GM18519 (cell line): ENCODE data around the gene NRTN.

ENCODE experiments used
- ATAC-seq: cut with Tn5 transposase; IDR thresholded peaks from one replicate; pipeline ENCODE4 v1.9.1; 2021; ENCODE audit warnings: mild to moderate bottlenecking, moderate library complexity; ENCODE audit not compliant: unreplicated experiment, low FRiP score

NRTN gene

DNA sequence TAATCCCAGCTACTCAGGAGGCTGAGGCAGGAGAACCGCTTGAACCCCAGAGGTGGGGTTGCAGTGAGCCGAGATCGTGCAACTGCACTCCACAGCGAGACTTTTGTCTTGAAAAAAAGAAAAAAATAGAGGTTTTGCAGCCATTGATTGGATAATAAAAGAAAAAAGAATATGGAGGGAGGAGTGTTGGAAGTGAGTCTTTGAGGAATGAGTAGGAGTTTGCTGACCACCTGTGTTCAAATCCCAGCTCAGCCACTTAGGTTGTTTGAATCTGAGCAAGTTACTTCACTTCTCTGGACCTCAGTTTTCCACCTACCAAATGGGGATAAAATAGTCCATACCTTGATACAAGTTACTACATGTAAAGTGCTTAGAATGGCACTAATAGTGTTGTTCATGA, 6.2 kb downstream of the NRTN start:
- no peak for ATAC-seq

DNA sequence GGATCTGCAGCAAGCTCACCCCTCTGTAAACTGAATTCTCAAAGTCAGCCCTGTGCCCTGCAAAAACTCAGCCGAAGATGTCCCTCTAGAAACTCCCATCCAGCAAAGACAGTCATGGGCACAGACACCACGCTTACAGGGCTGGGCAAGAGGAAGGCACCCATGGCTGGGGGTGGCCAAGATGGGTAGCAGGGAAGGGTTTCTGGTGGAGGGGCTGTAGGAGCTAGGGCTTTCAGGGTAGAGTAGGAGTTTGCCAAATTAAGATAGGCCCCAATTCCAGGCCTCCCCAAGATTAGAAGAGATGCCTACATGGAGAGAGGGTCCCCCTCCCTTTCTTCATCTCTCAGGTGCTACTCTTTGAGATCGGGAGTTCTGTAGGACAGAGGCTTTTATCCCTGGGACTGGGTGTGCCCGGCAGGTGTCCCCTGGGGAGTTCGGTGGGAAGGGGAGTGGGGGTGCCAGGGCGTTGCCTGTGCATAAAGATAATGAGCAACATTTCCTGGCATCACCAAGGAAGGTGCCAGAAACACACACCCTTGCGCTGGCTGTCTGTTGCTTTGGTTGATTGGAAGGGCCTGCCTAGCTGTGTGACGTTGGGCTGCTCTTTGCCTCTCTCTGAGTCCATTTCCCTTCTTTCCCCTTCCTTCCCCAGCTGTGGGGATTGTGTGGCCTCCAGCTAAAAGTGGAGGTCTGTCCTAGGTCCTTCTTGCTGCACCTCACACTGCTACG, 9.4 kb downstream of the NRTN start:
- ATAC-seq: no peak

DNA sequence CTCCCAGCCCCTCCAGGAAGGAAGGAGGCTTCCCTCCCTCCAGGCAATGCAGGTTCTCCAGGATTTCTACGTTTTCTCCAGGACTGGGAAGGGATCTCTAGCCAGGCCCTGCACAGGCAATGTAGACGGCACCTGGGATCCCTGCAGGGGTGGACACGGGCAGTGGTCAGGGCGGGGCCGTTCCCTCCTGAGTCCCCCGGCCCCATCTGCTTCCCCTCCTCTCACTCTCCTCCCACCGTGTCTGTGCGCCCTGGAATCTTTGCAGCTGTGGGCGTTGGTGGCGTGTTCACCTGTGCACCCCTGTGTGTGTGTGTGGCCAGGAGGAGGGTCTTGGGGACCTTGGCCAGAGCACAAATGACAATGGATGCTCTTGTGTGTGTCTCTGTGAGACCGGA, 10.0 kb downstream of the NRTN start:
- no peak for ATAC-seq

GRCh38 chr19:5817218-5817617, 12.4 kb downstream of the NRTN start:
- no peak for ATAC-seq

DNA sequence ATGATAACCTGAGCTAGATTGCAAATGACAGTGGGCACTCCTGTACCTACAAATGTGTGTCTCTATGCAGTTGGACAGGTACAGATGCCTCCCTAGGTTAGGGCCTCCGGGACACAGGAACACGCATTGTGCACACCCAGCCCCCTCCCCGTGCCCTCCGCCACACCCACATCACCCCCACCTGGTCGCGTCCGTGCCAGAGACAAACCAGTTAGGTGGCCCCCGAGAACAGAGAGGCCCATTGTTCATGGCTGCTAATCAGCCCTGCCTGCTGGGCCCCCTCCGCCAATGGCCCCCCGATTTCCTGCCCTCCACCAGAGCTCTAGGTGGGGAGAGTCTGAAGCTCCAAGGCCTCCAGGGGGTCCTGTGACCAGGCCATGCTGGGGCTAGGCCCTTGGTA, 13.7 kb downstream of the NRTN start:
- ATAC-seq: no peak

DNA sequence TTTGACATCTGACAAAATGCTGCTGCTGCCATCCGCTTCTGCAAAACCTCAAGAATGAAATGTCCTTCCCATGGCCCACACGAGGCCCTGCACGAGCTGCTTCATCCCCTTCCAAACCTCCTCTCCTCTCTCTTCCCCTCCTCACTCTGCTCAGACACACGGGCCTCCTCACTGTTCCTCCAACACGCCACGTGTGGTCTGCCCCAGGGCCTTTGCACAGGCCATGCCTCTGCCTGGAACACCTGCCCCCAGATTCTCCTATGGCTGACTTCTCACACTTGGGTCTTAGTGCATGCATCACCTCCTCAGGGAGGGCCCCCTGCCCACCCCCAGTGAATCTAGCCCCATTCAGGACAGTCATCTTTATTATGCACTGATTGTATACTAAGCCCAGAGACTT, 15.9 kb downstream of the NRTN start:
- ATAC-seq: no peak

DNA sequence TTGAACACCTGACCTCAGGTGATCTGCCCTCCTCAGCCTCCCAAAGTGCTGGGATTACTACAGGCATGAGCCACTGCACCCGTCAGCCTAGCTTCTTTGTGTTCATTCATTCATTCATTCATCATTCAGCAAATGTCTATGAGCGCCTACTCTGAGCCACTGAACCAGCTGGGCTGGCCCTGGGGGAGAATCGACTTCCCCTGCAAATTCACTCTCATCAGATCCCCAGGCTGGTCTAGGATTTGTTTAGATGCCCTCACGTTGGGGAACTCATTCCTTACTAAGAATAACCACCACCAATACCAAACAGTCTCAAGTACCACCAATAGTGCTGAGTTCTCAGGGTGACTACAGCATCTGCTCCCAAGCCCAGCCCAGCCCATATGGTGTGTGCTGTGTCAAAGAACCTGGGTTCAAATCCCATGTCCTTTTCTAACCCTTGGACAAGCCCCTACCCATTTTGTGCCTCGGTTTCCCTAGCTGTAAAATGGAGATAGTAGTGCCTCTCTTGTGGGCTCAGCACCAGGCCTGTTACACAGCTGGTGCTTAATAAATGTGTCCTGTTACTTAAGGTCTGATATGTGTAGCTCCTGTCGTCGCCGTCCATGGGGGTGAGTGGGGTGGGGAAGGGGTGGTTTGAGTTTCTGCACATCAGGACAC, 16.8 kb downstream of the NRTN start:
- no peak for ATAC-seq

- ATAC-seq: no peak
Observed at GRCh38 chr19:5822181-5822844, 17.4 kb downstream of the NRTN start.

DNA sequence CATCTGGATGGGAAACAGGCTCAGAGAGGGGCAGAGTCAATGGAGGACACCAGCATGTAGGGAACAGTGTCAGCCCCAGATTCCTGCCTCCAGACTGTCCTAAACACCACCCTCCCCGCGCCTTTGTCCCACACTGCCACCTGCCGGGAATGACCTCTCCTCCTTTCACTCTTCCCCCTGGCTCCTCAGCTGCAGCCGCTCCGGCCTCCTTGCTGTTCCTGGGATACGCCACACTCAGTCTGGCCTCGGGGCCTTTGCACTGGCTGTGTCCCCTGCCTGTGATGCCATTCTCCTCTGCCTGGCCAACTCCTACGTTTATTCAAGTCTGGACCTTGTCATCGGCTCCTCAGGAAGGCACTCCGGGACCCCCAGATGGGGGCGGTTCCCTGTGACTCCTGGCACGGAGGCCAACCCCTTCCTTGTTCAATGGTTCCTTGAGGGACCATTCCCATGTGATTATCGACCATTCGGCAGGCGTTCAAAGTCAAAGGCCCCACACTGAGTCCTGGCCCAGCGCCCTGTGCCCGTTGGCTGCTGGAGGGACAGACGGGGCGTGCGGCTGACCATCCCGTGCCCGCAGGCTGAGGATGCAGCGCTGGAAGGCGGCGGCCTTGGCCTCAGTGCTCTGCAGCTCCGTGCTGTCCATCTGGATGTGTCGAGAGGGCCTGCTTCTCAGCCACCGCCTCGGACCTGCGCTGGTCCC, 18.9 kb downstream of the NRTN start:
- no peak for ATAC-seq

- no peak for ATAC-seq
Observed at GRCh38 chr19:5824751-5825150, 19.9 kb downstream of the NRTN start.

DNA sequence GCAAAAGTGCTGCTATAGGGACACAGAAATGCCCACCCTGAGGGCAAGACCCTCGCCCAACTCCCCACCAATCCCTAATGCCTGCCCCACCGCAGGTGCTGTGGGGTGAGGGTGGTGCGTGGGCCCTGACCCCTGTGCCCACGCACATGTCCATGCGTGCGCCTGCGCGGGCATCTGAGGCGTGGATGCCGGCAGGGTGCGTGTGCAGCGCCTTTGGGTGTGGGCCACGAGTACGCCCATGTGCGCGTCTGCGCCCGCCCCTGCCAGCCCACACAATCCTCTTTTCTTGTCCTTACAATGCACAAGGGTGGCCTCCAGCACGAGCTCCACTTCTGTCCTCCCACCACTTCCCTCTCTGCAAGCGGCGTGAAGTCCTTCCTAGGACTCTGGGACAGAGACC, 20.3 kb downstream of the NRTN start:
- no peak for ATAC-seq

- no peak for ATAC-seq
Observed at GRCh38 chr19:5826531-5827341, 21.9 kb downstream of the NRTN start.

DNA sequence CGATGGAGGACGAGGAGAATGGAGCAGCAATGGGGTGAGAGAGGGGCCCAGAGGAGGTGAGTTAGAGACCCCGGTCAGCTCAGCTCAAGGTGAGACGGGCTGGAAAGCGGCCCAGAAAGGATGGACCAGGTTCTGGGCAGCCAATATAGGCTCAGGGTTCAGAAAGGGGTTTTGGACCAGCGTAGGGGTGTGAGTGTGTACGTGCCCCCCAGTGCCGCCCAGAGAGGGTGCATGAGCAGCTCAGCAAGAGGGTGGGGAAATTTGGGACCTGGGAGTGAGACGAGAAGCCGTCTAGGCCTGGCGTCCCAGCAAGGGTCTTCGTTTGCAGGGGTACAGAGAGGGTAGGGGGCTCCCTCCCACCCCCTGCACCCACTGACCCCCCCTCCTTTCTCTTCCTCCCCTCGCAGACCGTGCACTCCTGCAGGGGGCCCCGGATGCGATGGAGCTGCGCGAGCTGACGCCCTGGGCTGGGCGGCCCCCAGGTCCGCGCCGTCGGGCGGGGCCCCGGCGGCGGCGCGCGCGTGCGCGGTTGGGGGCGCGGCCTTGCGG, 22.5 kb downstream of the NRTN start:
- ATAC-seq: no peak

DNA sequence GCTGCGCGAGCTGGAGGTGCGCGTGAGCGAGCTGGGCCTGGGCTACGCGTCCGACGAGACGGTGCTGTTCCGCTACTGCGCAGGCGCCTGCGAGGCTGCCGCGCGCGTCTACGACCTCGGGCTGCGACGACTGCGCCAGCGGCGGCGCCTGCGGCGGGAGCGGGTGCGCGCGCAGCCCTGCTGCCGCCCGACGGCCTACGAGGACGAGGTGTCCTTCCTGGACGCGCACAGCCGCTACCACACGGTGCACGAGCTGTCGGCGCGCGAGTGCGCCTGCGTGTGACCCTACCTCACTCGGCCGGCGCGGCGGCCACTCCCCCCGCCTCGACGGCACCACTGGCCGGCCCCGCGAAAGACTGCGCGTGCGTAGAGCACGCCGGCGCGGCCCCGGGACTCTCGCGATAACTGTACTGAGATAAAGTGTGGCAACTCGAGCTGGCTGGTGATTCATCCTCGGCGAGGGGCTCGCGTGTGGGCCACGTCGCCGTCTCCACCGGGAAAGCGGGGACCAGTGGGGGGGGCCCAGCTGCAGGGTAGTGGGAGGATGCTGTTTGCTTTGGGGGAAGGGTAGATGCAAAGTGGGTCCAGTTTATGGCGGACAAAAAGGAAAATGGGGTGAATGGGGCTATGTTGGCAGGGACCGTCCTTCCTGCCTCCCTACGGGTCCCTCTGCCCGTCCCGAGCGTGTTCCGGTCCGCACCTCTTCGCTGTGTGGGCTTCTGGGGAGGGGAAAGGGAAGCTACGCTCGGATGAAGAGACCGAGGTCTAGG, 23.2 kb downstream of the NRTN start:
- peak; percentile 55 for ATAC-seq

- no peak for ATAC-seq
Observed at GRCh38 chr19:5828661-5829566, 24.0 kb downstream of the NRTN start.

DNA sequence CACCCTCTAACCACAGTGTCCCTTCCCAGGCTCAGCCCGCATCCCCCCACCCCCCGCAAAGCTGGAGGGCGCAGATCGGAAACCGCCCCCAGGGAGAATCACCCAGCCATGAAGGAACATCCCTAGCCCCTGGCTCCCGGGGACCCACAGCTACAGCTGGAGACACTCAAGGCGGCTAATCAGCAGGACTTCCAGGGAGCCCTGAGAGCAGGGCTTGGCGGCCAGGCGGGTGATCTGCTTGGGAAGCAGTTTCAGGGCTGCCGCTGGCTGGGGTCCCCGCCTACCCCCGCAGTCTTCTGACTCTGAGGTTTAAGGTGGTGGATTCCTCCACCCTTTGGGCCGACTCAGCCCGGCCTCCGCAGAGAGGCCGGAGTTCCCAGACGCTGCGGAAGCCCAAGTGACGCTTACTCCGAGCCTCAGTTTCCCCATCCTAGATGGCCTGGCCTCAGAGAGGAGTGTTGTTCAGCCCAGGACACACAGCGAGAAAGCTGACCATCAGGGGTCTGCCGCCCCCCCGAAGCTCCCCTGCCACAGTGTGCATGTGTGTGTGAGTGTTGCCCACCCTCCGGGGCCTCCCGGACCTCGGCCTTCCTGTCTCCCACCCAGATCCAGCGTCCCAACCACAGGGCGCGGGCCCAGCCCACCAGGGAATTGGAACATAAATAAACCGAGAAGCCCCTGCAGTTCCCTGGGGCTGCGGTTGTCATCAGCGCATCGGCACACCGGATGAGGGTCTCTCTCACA, 24.9 kb downstream of the NRTN start:
- ATAC-seq: no peak

DNA sequence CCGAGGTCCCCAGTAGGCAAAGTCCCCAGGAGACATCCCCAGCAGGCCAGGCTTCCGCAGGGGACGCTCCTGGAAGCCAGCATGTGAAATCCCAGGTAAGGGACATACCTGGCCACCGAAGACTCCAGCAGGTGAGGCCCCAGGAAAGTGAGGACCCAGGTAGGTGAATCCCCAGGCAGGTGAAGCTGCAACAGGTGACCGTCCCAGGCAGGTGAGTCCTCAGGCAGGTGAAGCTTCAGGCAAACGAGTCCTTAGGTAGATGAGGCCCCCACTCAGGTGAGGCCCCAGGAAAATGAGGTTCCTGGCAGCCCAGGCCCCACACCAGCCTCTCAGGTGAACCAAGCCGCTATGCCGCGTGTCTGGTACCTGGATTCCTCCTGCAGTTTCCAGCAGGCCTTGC, 26.3 kb downstream of the NRTN start:
- ATAC-seq: no peak

- ATAC-seq: no peak
Observed at GRCh38 chr19:5832061-5832460, 27.2 kb downstream of the NRTN start.
